ENCODE measurements around the gene BCL2.

The BCL2 gene

DNA sequence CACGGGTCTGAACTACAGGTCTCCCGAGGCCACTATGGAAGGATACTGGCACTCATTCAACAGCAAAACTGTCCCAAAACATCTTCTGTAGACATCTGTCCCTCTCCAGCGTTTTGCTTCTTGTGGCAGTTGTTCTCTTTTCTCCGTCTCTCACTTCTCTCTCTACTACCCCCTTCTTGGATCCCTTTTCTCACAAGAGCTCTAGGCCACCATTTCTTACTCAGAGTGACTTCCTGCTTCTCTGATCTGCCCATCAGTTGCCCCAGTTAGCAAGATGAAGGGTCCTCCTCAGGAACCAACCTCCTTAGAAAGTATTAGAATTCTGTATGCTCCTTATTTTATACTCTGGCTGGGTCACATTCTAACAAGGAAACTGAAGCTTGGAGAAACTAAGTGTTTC, 32.6 kb downstream of the BCL2 start:
- no peak for DNase-seq (ENCODE audit: low spot score)

- DNase-seq (ENCODE audit: low spot score): no peak
Measured at GRCh38 chr18:63284827-63285733, 34.5 kb downstream of the BCL2 start.

GRCh38 chr18:63284173-63284799, 35.3 kb downstream of the BCL2 start:
- DNase-seq (ENCODE audit: low spot score): no peak

DNA sequence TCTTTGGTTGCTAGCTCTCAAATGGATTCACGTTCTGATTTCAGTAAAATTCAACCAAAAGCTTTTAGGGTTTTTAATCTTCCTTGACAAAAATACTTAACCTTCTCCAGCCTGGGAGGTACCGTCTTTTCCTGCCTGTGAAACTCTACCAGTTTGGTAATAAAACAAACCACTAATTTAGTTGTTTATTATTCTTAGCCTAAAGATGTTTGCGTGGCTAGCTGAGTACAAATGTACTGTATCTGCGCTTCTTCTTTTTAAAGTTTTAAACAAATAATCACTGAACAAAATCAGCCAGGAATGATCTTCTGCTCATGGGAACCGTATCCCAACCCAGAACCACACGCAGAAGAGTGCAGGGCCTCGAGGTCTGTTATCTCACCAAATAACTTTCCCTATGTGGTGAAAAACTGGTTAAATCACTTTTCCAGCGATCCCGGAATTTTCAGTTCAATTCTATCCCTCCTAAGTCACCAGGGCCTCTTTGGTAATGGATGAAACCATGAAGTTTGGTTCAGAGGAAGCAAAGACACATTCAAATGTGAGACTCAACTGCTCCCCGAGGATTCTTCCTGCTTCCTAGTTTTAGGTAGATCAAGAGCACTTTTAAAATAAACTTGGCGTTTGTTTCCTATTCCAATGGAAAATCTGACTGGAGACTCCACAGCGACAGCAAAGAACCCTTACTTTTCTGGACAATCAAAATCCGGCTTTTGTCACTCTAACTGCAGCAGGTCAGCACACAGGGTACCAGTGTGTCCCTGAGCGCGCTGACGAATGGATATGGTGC, 36.1 kb downstream of the BCL2 start:
- no peak for DNase-seq (ENCODE audit: low spot score)

DNA sequence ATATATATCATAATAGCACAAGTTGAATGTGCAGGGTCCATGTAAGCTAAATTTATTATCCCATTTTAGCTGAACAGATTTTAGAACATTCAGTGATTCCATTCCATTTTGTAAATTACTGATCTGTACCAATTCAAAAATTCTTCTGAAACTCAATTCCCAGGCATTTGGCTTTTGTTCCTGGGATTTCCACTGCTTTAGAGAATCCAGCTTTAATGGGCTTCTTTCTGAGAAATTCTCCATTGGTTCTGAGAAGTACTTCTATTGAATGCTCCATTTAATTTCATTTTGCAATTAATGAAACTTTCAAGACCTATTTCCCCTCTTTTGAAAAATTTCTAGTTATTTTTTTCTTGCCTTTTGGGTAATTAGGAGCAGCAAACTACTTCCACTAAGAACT, 36.8 kb downstream of the BCL2 start:
- DNase-seq (ENCODE audit: low spot score): no peak

DNA sequence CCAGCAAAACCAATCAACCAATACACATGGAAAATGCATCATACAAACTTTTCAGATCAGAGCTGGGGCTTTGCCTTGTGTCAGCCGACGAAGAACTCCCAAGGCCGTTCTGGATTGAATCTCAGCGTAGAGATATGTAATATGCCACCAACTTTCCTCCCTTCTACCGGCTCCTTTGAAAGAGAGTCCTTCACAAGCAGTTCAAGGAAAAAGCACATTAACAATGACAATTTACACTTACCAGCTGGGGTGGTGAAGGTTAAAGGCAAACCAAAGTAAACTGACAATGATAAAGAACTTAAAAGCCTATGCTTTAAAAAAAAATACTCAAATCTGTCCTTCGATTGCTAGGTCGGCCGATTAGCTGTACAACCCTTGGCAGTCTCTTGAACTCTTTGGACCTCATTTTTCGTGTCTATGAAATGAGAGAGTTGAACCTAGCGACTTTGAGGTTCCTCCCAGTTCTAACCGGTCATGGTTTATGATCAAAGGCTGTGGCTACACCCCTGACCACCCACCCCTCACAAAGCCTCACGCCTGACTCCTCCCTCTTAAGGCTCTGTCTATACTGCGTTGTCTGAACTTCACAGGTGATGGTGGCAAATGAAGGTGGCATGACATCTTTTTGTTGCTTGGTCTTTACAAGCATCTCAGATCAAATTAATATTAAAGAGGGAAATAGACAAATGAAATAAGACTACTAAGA, 46.2 kb downstream of the BCL2 start:
- DNase-seq (ENCODE audit: low spot score): no peak

DNA sequence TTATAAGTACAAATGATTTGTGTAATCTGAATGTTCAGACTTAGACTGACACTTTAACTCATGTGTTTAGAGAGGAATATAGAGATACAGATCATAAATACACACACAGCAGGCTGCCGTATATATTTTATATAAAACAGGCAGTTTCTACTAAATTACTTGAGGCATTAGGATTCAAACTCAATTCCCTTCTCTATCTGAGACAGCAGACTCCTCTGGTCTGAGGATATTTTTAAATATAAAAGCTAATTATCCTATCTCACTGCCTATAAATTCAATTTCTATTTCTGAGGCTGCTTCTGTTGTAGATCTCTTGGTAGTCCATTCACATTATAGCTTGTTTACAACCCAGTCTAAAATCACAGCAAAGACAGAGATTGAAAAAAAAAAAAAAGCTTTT, 46.9 kb downstream of the BCL2 start:
- no peak for DNase-seq (ENCODE audit: low spot score)

DNA sequence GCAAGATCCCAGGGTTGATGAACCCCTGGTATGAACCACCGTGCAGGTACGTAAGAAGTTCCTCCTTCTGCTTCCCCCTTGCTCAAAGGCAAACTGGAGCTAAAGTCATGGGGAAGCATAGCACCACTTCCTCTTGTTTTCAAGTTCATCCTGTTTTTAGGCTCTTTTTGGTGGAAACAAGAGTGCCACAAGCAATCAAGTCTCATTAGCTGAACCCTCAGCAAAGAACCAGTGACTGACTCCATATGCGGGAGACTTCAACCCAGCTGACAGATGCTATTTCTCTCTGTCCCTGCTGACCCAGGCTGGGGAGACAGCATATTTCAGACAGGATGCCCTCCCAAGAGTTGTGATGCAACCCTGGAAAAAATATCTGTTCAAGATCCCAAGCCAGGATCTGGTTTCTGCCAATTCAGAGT, 47.7 kb downstream of the BCL2 start:
- no peak for DNase-seq (ENCODE audit: low spot score)

DNA sequence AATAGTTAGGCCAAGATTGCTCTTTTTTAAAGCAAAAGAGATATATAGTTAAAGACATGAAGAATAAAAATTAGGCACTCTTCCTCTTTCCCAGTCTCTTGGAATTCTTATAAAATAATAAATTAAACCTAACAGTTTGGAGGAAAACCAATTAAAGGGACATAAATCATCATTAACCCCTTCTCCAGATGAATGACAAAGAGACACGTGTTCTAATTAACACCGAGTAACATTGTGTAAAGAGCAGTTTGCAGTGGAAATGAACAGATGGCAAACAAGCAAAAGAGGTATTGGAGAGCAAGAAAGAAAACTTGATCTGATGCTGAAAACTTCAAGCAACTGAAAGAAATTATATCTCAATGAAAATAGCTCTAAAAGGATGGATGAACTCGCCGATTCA, 48.4 kb downstream of the BCL2 start:
- DNase-seq (ENCODE audit: low spot score): no peak

DNA sequence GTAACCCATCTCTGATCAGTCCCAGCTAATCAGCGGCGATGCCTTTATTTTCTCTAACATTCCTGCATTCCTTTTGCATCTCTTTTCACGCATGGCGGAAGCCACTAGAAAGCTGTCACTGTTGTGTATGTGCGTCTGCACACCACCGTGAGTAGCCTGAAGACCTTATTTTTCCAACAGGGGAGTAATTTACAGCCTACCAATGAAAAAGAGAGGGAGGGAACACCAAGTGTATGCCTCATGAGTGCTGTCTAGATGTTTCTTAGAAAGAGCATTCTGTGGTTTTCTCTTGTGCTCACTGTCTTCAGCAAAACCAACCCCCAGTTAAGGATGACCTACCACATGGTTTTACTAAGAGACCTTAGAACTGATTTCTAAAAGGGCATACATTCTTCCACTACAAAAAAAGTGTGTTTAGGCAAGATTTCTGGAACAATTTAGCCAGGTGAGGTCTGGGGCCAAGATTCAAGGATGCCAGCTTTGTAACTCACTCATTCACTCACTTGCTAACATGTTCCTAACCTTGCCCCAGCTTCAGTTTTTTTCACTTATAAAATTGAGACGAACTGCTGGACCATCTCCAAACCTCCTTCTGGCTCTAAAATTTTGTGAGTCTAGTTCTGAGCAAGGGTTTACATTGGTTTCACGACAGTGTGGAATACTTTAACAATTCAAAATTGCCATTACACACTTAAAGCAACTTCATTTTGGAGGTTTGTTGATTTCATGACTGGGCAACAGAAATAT, 51.4 kb downstream of the BCL2 start:
- no peak for DNase-seq (ENCODE audit: low spot score)

GRCh38 chr18:63266888-63267790, 52.4 kb downstream of the BCL2 start:
- DNase-seq (ENCODE audit: low spot score): no peak

DNA sequence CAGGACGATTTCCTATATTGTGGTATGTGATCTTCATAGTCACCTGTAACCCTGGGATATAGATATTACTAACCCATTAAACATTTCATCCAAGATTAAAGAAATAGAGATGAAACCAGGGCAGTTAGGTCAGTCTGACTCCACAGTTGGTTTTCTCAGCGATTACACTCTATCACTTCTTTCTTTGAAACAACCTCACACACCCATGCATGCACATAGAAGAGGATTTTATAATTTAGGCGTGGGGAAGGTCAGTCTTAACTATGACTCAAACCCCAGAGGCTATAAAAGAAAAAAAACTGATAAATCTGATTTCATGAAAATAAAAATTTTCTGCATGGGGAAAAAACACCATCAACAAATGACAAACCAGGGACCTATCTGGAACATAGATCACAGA, 54.2 kb downstream of the BCL2 start:
- DNase-seq (ENCODE audit: low spot score): no peak

- no peak for DNase-seq (ENCODE audit: low spot score)
Measured at GRCh38 chr18:63264871-63265270, 54.7 kb downstream of the BCL2 start.

DNA sequence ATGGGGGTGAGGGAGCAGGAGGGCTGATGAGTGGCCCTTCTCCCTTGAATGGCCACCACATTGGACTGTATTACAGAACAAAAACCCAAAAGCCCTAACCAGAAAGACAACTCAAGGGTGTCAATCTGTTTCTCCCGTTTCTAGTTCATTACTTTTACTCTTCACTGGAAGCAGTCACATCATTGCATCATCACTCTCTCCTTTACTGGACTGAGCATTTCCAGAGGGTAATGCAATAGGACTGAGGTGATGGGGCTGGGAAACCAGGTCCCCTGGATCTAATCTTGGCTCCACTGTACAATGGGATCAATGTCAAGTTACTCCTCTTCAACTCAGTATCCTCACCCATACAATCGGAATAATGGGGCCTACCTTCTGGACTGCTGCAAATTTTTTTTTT, 56.1 kb downstream of the BCL2 start:
- no peak for DNase-seq (ENCODE audit: low spot score)

- DNase-seq (ENCODE audit: low spot score): no peak
Measured at GRCh38 chr18:63262369-63263335, 56.9 kb downstream of the BCL2 start.

GRCh38 chr18:63261029-63261428, 58.5 kb downstream of the BCL2 start:
- no peak for DNase-seq (ENCODE audit: low spot score)

- DNase-seq (ENCODE audit: low spot score): no peak
Measured at GRCh38 chr18:63260380-63260754, 59.2 kb downstream of the BCL2 start.

GRCh38 chr18:63259567-63260379, 59.8 kb downstream of the BCL2 start:
- no peak for DNase-seq (ENCODE audit: low spot score)
